Metanephros (tissue), 1 donor: ENCODE measurements around the gene CEP295NL. TPM values are rescaled to one million over a fixed set of nuclear protein-coding genes. Genes with fewer than 3 reads are reported as not detected.

Experiments
- total RNA-seq: library from RNA; depleted of rRNA; stranded (reverse); fragments of >200 nt; gene quantifications from one replicate; pipeline ENCODE4 v1.2.3, GENCODE V29; 2014

The CEP295NL gene
- 8.1 TPM for total RNA-seq

DNA sequence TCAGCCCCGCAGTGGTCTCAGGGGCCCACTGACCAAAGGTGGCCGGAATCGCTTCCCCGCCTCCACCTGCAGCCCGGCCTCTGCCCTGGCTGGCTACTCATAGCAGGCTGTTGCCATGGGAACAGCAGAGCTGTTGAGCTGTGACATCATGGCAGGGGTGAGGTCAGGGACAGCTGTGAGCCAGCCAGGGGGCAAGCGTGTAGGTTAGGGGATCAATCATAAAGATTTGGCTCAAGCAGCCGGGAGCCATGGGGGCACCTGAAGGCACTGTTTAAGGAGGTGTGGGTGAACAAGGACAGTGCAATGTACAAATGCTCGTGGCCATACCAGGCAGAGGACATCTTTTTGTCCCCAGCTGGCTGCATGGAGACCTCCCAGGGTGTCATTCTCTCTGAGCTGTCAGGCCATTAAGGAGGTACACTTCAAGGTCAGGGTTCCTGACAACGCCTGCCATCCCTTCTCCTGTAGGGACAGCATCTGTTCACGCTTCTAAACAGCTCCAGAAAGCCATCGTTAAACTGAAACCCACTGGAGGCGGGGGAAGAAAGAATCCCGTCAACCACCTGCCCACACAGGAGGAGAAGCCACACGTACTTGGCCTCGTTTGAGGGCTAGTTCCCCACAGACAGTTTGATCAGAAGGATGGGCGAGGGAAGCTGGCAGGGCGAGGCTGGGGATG is at the start of gene CEP295NL:
Gene CEP295NL (minus strand): TSS at position 101 of the 679 bp plus-strand sequence. CDS start 1,373 bp downstream, outside the sequence.

GRCh38 chr17:78925234-78925633 is 22.2 kb upstream of the CEP295NL start, which contains the start of gene TIMP2:
TSS of gene TIMP2 (minus strand) at chr17:78925387. CDS start at chr17:78925088, 299 bp downstream.

DNA sequence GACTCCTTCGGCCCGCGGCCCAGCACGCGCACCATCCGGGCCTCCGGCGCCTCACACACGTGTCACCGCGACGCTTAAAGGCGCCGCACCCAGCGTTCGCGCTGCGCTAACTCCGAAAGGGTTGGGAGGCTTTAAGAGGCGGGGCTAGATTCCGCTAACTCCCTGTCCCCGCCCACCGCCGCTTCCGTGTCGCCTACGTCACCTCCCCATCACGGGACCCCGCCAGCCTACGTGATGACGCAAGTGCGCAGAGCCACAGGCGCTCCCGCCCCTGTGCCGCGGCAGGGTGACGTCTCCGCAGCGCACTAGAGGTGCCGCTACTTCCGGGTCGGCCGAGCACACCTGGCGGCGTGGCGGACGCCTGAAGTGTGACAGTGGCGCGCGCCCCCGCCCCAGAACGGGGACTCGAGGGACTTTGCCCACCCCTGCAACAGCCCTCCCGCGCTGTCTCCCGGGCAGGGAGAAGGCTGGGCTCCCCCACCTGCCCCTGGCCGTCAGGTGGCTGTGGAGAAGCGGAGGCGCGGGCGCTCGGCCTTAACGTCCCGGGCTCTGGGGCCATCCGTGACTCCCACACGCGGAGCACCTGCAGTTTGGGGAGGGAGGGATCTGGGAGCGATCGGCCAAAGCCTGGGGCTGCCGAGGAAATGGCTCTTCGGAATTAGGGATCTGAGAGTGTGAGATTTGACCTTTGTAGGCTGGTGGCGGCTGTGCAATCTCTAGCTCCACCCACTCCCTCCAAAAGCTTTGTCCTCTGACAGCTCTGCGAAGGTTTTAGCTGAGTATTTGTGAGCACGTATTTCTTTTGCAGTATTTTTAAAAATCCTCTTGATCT is 62.0 kb downstream of the CEP295NL start, which contains the start of gene USP36:
Gene USP36 (minus strand): TSS at position 35 of the 832 bp plus-strand sequence. CDS start 4,451 bp downstream, outside the sequence.

Other genes with a start within 250 kb of the CEP295NL start
- gene CYTH1, start 120.9 kb downstream of the CEP295NL start, total RNA-seq: 37.5 TPM
- 60.1 TPM for gene USP36, start 62.4 kb downstream of the CEP295NL start, total RNA-seq
- 86.2 TPM for gene TIMP2, start 22.2 kb upstream of the CEP295NL start, total RNA-seq
- 206 TPM for gene LGALS3BP, start 76.7 kb upstream of the CEP295NL start, total RNA-seq
- gene CANT1, start 106.6 kb upstream of the CEP295NL start, total RNA-seq: 35.6 TPM
- 8.8 TPM for gene C1QTNF1, start 121.0 kb upstream of the CEP295NL start, total RNA-seq
- 39.6 TPM for gene ENGASE, start 171.6 kb upstream of the CEP295NL start, total RNA-seq